IMR-90 (cell line): ENCODE results near the gene ITK. TPM values are rescaled to one million over a fixed set of nuclear protein-coding genes. Genes with fewer than 3 reads are reported as not detected.

Experiments
- ATAC-seq: fragments of 200-7000 bp; cut with Tn5 transposase; 2 replicates; pipeline ENCODE4 v1.9.1; 2020; ENCODE audit warnings: low read depth, mild to moderate bottlenecking, moderate library complexity
- BruUV-seq: library from RNA; stranded (reverse); fragments of 400-500 nt; replicated peaks from 2 replicates; lab custom pipeline; 2021; lab: Mats Ljungman, UMichigan
- CTCF ChIA-PET: fragments of 300-600 bp; formaldehyde crosslinking; extraction: SDS; loops from one replicate; lab custom pipeline; 2021; ENCODE audit warnings: antibody characterized with exemption; lab: Yijun Ruan, JAX
- POLR2A ChIA-PET: fragments of 300-600 bp; sonication (Branson Sonifier 250); formaldehyde crosslinking; loops from one replicate; lab custom pipeline; 2022; ENCODE audit warnings: antibody characterized with exemption; ENCODE audit not compliant: unreplicated experiment; lab: Charles Lee
- DNase-seq: peaks from one replicate; pipeline ENCODE4 v3.0.0; 2013
- H2AFZ ChIP-seq: replicated peaks from 2 replicates; pipeline ENCODE3; 2013; ENCODE audit warnings: low read length, mild to moderate bottlenecking; ENCODE audit not compliant: poor library complexity
- H2AK5ac ChIP-seq: 2 replicates; pipeline ENCODE4 v1.6.1; 2013; ENCODE audit warnings: low read depth, low read length, inconsistent platforms
- H2AK9ac ChIP-seq: replicated peaks from 2 replicates; pipeline ENCODE3; 2013; ENCODE audit warnings: mild to moderate bottlenecking, low read depth, low read length, moderate library complexity; ENCODE audit not compliant: poor library complexity
- H2BK120ac ChIP-seq: 2 replicates; pipeline ENCODE4 v1.6.1; 2013; ENCODE audit warnings: low read depth, low read length, inconsistent platforms
- H2BK15ac ChIP-seq: 3 replicates; pipeline ENCODE4 v1.6.1; 2013; ENCODE audit warnings: low read depth, low read length, inconsistent platforms
- H2BK20ac ChIP-seq: 2 replicates; pipeline ENCODE4 v1.6.1; 2013; ENCODE audit warnings: low read depth, mild to moderate bottlenecking, inconsistent platforms, low read length, moderate library complexity
- H2BK5ac ChIP-seq: 2 replicates; pipeline ENCODE4 v1.6.1; 2013; ENCODE audit warnings: mild to moderate bottlenecking, low read depth, low read length, inconsistent platforms; ENCODE audit not compliant: poor library complexity, severe bottlenecking
- H3K14ac ChIP-seq: replicated peaks from 2 replicates; pipeline ENCODE4 v1.6.1; 2013; ENCODE audit warnings: low read depth, low read length, inconsistent platforms
- H3K18ac ChIP-seq: 2 replicates; pipeline ENCODE4 v1.6.1; 2013; ENCODE audit warnings: low read depth, low read length, control low read depth
- H3K23ac ChIP-seq: 2 replicates; pipeline ENCODE4 v1.6.1; 2013; ENCODE audit warnings: low read depth, low read length, inconsistent platforms
- H3K27ac ChIP-seq: 2 replicates; pipeline ENCODE4 v1.5.1; 2013; ENCODE audit warnings: mild to moderate bottlenecking, control low read depth, low read length; ENCODE audit not compliant: insufficient read depth
- H3K27me3 ChIP-seq: 2 replicates; pipeline ENCODE4 v1.6.1; 2013; ENCODE audit warnings: low read length; ENCODE audit not compliant: control insufficient read depth, insufficient read depth
- H3K36me3 ChIP-seq: 2 replicates; pipeline ENCODE4 v1.6.1; 2013; ENCODE audit warnings: low read length, mixed read lengths; ENCODE audit not compliant: control insufficient read depth, insufficient read depth
- H3K4ac ChIP-seq: 2 replicates; pipeline ENCODE4 v1.6.1; 2013; ENCODE audit warnings: low read depth, low read length, inconsistent platforms
- H3K4me1 ChIP-seq: 2 replicates; pipeline ENCODE4 v1.6.1; 2013; ENCODE audit warnings: low read length, mixed read lengths; ENCODE audit not compliant: control insufficient read depth, insufficient read depth
- H3K4me2 ChIP-seq: 2 replicates; pipeline ENCODE4 v1.6.1; 2013; ENCODE audit warnings: low read depth, mild to moderate bottlenecking, control low read depth, low read length, moderate library complexity
- H3K4me3 ChIP-seq: 2 replicates; pipeline ENCODE4 v1.5.1; 2013; ENCODE audit warnings: low read depth, mild to moderate bottlenecking, control low read depth, low read length, moderate library complexity; ENCODE audit not compliant: insufficient read depth
- H3K56ac ChIP-seq: 2 replicates; pipeline ENCODE4 v1.6.1; 2013; ENCODE audit warnings: low read length, inconsistent platforms; ENCODE audit not compliant: insufficient read depth; ENCODE audit errors: extremely low read depth
- H3K79me1 ChIP-seq, 2 experiments: 2 replicates each; pipeline ENCODE4 v1.6.1; 2013; ENCODE audit warnings: low read length in 2 of 2, inconsistent platforms in 1 of 2, low read depth in 1 of 2
- H3K9ac ChIP-seq: 2 replicates; pipeline ENCODE4 v1.6.1; 2013; ENCODE audit warnings: low read depth, low read length, control low read depth
- H3K9me1 ChIP-seq: 2 replicates; pipeline ENCODE4 v1.6.1; 2013; ENCODE audit warnings: low read length, inconsistent platforms; ENCODE audit not compliant: insufficient read depth
- H3K9me3 ChIP-seq: 2 replicates; pipeline ENCODE4 v1.6.1; 2013; ENCODE audit warnings: low read length; ENCODE audit not compliant: control insufficient read depth, insufficient read depth
- H4K20me1 ChIP-seq: 2 replicates; pipeline ENCODE4 v1.6.1; 2013; ENCODE audit warnings: low read length, inconsistent platforms; ENCODE audit not compliant: insufficient read depth
- H4K5ac ChIP-seq: 2 replicates; pipeline ENCODE4 v1.6.1; 2013; ENCODE audit warnings: mild to moderate bottlenecking, low read depth, low read length, control low read depth
- H4K8ac ChIP-seq, 2 experiments: 2 replicates each; pipeline ENCODE4 v1.6.1; 2013; ENCODE audit warnings: low read depth in 2 of 2, low read length in 2 of 2, control low read depth in 1 of 2, inconsistent platforms in 1 of 2
- H4K91ac ChIP-seq: 2 replicates; pipeline ENCODE4 v1.6.1; 2013; ENCODE audit warnings: low read depth, low read length, inconsistent platforms; ENCODE audit not compliant: insufficient read depth
- CEBPB ChIP-seq: IDR thresholded peaks from 2 replicates; pipeline ENCODE4 v1.6.1; 2012; ENCODE audit warnings: low read depth, low read length, improper control_type of control experiment
- MAFK ChIP-seq: IDR thresholded peaks from 2 replicates; pipeline ENCODE4 v1.6.1; 2012; ENCODE audit warnings: low read depth, low read length, improper control_type of control experiment
- RAD21 ChIP-seq: IDR thresholded peaks from 2 replicates; pipeline ENCODE4 v1.6.1; 2012; ENCODE audit warnings: low read length, improper control_type of control experiment
- WGBS, 2 experiments: methylation state at CpG; one replicate each; pipeline versions ENCODE4 v1.1.5 to v1.1.7; 2013; ENCODE audit warnings: missing lambda C conversion rate in 2 of 2; ENCODE audit not compliant: insufficient read length in 1 of 2; ENCODE audit errors: extremely low coverage in 2 of 2; 5-methylcytosine and 5-hydroxymethylcytosine counted together
- dilution Hi-C: fragments of 300-500 bp; cut with HindIII; formaldehyde crosslinking; loops from one replicate; pipeline ENCODE4 v1.14.3; 2018; ENCODE audit warnings: low sequenced_read_pairs; ENCODE audit not compliant: unreplicated experiment
- in situ Hi-C: fragments of 300-500 bp; cut with MboI; formaldehyde crosslinking; loops from 3 replicates; pipeline ENCODE4 v1.14.3; 2019; ENCODE audit warnings: low sequenced_read_pairs, inconsistent platforms, mixed read lengths
- intact Hi-C: fragments of 100-400 bp; cut with micrococcal nuclease; formaldehyde crosslinking; loops from 2 replicates; pipeline ENCODE4 v1.10.0; 2022
- polyA plus RNA-seq, 3 experiments: library from polyadenylated mRNA; depleted of rRNA; stranded (reverse); fragments of >200 nt; gene quantifications; 2 replicates each; pipeline ENCODE4 v1.2.3, GENCODE V29; 2012; ENCODE audit warnings: low replicate concordance in 1 of 3
- total RNA-seq: library from RNA; depleted of rRNA; stranded (reverse); fragments of >200 nt; gene quantifications from 2 replicates; pipeline ENCODE4 v1.2.3, GENCODE V29; 2012

The ITK gene
- total and polyA plus RNA-seq, 2 of the 4 experiments (the other 2 are of a cell fraction), result not detected

GRCh38 chr5:157279605-157280239, 99.1 kb downstream of the ITK start:
- Histone ChIP-seq H2AFZ (no peak overlapping the region), H3K36me3 (no peaks in the 10 kb centered on the region), H3K27me3 (peaks cover 1% of the 10 kb centered on the region), H3K9ac (no peak overlapping the region), H3K56ac (no peak overlapping the region), H3K79me1 (no peaks in the 10 kb centered on the region), H3K27ac (no peak overlapping the region), H2BK120ac (no peak overlapping the region), H3K14ac (no peak overlapping the region), H3K9me1 (no peaks in the 10 kb centered on the region), H3K4me2 (no peak overlapping the region), H4K20me1 (no peaks in the 10 kb centered on the region), H3K4ac (no peak overlapping the region), H3K4me3 (no peak overlapping the region), H3K4me1 (no peaks in the 10 kb centered on the region), H2BK15ac (no peak overlapping the region), H2AK5ac (no peak overlapping the region), H3K18ac (no peak overlapping the region), H3K23ac (no peak overlapping the region), H2AK9ac (no peak overlapping the region), H4K8ac (no peak overlapping the region), H2BK5ac (no peak overlapping the region), H3K9me3 (no peaks in the 10 kb centered on the region), H4K91ac (no peak overlapping the region), H4K5ac (no peak overlapping the region), H2BK20ac (no peak overlapping the region)
- CTCF ChIA-PET, result interaction anchor here (0.7 to 1.0 kb wide), 2 partner anchors 16 to 576 kb away, joined by 3 to 5 read pairs; no protein-coding TSS in a partner anchor
- intact Hi-C loops, result no loop called here
- dilution Hi-C loops, result no loop called here
- POLR2A ChIA-PET, result no interaction called here
- in situ Hi-C loops, result no loop called here
- ATAC-seq (no peak), DNase-seq (no peak)
- no TSS peak for BruUV-seq
- TF ChIP-seq RAD21 (no peak), MAFK (no peak), CEBPB (peak; percentile 95)
- WGBS, 2 experiments, result no CpG with 5 or more reads among the region's 7 CpGs
